Subcutaneous adipose tissue (tissue), 4 donors: Measurements from ENCODE around the gene CPN1. TPM values are rescaled to one million over a fixed set of nuclear protein-coding genes. Genes with fewer than 3 reads are reported as not detected.

Experiments used
- CTCF ChIP-seq: fragments of 450-650 bp; IDR thresholded peaks from one replicate; pipeline ENCODE4 v1.5.1; 2016; ENCODE audit warnings: low read depth, mild to moderate bottlenecking, control low read depth, antibody characterized with exemption, moderate library complexity
- total RNA-seq, 4 donors: library from RNA; depleted of rRNA; stranded (reverse); fragments of >200 nt; gene quantifications; one replicate each; pipeline ENCODE4 v1.1.0, GENCODE V29; 2016

Gene CPN1
- total RNA-seq, 4 donors from 2014 or later: not detected

- TF ChIP-seq CTCF: no peak
These were observed 44.8 kb downstream of the CPN1 start for GRCh38 chr10:100036850-100037249.

- no peak for TF ChIP-seq CTCF
These were observed 47.8 kb downstream of the CPN1 start for GRCh38 chr10:100033766-100034418.

GRCh38 chr10:100027416-100027815, 54.3 kb downstream of the CPN1 start:
- TF ChIP-seq CTCF: no peak

GRCh38 chr10:100025576-100025975, 56.1 kb downstream of the CPN1 start:
- TF ChIP-seq CTCF: no peak

- no peak for TF ChIP-seq CTCF
These were observed 56.9 kb downstream of the CPN1 start for GRCh38 chr10:100024748-100025147.

- TF ChIP-seq CTCF: no peak
These were observed 59.3 kb downstream of the CPN1 start for GRCh38 chr10:100022403-100022802.

GRCh38 chr10:100021322-100021721, 60.3 kb downstream of the CPN1 start:
- TF ChIP-seq CTCF: no peak
